Fibroblast of lung (primary cell): ENCODE results near the gene MSGN1.

ENCODE experiments used
- EZH2 ChIP-seq: IDR thresholded peaks from 2 replicates; pipeline ENCODE4 v1.5.1; 2012; ENCODE audit warnings: low read length, control low read depth, mild to moderate bottlenecking; ENCODE audit errors: missing control alignments
- TF ChIP-seq, protein P1 (sequence below), 2 donors: IDR thresholded peaks in 1 of 2; conservative IDR thresholded peaks in 1 of 2; 1 replicate in 1 of 2; 2 replicates in 1 of 2; pipeline ENCODE4 v1.5.1; 2011 to 2012; ENCODE audit warnings: low read length in 2 of 2, control low read depth in 1 of 2, inconsistent platforms in 1 of 2, low read depth in 1 of 2, mild to moderate bottlenecking in 1 of 2

GRCh38 chr2:17768894-17769293 lies 47.4 kb upstream of the MSGN1 start:
- TF ChIP-seq, protein P1, sequence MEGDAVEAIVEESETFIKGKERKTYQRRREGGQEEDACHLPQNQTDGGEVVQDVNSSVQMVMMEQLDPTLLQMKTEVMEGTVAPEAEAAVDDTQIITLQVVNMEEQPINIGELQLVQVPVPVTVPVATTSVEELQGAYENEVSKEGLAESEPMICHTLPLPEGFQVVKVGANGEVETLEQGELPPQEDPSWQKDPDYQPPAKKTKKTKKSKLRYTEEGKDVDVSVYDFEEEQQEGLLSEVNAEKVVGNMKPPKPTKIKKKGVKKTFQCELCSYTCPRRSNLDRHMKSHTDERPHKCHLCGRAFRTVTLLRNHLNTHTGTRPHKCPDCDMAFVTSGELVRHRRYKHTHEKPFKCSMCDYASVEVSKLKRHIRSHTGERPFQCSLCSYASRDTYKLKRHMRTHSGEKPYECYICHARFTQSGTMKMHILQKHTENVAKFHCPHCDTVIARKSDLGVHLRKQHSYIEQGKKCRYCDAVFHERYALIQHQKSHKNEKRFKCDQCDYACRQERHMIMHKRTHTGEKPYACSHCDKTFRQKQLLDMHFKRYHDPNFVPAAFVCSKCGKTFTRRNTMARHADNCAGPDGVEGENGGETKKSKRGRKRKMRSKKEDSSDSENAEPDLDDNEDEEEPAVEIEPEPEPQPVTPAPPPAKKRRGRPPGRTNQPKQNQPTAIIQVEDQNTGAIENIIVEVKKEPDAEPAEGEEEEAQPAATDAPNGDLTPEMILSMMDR (conservative IDR thresholded peaks at IDR 0.05 in 1 of 2, IDR thresholded peaks at IDR 0.05 in 1 of 2; ENCODE audit: low read depth in 1 of 2, low read length in 2 of 2), result no peak
- TF ChIP-seq EZH2, result no peak
